Measurements from ENCODE around the gene AGAP2.

Gene AGAP2

GRCh38 chr12:57732726-57733593 is 5.6 kb downstream of the AGAP2 start:
- DNase-seq (ENCODE audit: low spot score) = no peak
- TF ChIP-seq, protein P1, sequence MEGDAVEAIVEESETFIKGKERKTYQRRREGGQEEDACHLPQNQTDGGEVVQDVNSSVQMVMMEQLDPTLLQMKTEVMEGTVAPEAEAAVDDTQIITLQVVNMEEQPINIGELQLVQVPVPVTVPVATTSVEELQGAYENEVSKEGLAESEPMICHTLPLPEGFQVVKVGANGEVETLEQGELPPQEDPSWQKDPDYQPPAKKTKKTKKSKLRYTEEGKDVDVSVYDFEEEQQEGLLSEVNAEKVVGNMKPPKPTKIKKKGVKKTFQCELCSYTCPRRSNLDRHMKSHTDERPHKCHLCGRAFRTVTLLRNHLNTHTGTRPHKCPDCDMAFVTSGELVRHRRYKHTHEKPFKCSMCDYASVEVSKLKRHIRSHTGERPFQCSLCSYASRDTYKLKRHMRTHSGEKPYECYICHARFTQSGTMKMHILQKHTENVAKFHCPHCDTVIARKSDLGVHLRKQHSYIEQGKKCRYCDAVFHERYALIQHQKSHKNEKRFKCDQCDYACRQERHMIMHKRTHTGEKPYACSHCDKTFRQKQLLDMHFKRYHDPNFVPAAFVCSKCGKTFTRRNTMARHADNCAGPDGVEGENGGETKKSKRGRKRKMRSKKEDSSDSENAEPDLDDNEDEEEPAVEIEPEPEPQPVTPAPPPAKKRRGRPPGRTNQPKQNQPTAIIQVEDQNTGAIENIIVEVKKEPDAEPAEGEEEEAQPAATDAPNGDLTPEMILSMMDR (IDR thresholded peaks at IDR 0.05; ENCODE audit: extremely low read depth, missing control alignments) = no peak

DNA sequence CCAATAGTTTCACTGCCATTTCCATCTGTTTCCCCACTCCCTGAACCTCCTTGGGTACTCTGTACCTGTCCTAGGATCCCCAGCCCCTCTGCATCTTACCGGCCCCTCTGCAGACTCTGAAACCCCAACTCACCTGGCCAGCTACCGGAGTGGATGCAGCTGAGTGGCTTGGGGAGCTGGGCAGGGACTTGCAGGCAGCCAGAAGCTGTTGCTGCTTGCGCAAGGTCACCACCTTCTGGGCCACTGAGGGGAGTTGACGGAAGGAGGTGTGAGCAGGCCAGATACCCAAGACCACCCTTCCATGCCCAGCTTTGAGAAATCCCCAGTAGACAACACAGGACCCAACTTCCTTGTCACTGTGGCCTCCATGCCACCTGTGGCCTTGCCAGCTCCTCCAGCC is 6.3 kb downstream of the AGAP2 start:
- TF ChIP-seq, protein P1 (IDR thresholded peaks at IDR 0.05; ENCODE audit: extremely low read depth, missing control alignments) = no peak
- no peak for DNase-seq (ENCODE audit: low spot score)

DNA sequence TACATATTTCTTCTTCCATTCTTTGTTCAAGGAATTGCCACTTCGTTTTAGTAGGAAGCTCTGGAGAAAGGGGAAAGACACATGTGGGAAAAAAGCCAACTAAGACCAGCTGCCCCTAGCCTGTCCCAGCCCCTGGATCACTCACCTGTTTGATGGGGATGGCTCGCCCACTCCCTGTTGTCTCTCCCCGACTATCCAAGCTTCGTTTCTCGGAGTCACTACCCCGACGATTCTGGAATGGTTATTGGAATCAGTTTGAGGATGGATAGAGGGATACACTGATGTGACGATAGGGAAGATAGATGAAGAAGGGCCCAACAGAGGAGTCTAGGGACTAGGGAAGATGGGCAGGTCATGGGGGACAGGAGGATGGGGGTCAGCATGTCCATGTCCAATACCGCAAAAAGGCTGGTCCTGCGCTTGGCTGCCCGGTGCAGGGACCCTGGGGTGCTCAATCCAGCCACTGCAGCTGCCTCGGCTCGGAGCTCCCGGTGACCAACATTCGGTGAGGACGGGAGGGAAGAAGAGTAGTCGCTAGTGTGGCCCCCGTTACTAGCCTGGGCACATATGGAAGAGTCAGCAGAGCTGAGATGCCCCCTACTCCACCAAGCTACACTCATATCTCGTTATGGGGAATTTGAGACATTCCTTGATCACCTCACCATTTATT is 7.0 kb downstream of the AGAP2 start:
- TF ChIP-seq, protein P1 (IDR thresholded peaks at IDR 0.05; ENCODE audit: extremely low read depth, missing control alignments) = no peak
- DNase-seq (ENCODE audit: low spot score) = no peak

DNA sequence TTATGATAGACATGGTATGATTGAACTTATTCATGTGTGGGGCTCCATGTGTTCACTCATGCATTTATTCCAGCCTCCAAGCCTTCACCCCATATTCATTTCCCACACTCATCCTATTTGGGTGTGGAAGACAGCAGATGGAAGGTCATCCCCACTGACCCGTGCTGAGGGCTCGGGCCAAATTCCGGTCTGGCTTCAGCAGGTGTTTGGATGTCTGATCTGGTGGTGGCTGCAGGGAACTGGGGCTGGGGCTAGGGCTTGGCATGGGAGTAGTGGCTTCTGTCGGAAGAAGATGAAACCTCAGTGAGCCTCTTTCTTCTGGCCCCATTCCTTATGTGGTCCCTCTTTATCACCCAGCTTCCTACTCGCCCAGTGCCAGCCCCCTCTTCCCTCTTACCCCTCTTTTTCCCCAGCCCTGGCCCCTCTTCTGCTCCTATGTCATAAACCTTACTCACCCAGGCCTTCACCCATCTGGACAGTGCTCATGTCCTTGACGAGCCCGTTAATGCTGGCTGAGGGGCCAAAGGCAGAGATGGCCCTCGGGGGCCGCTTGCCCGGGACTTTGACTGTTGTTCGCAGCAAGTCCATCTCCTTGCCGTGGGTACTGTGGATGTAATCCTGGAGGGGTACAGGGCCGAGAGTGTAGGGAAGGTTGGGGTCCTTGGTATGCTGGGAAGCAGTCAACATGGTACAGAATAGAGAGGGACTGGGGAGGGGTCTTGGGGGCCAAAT is 8.0 kb downstream of the AGAP2 start:
- TF ChIP-seq, protein P1 (IDR thresholded peaks at IDR 0.05; ENCODE audit: extremely low read depth, missing control alignments) = no peak
- DNase-seq (ENCODE audit: low spot score) = no peak

DNA sequence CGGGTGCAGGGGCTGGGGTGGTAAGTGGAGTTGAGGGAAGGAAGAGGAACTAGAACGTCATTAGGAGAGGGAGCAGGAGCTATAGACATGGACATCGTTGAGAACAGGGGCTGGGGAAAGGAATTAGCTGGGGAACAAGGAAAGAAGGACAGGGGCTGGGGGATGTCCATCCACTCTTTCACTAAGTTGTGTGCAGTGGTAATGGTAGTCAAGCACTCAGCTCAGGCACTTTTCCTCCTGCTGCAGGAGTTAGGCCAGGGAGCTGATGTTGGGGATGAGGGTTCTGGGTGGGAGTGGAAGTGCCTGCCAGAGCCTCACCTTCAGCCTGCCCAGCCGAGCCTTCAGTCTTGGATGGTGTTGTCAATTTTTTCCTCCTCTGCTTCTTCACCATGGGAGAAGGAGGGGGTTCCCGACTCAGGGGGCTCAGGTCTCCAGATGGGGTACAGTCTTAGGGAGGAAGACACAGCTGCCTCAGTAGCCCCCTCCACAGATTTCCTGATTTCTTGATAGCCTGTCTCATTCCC is 9.2 kb downstream of the AGAP2 start:
- peak; percentile 13 for DNase-seq (ENCODE audit: low spot score)
- TF ChIP-seq, protein P1 (IDR thresholded peaks at IDR 0.05; ENCODE audit: extremely low read depth, missing control alignments) = no peak

- TF ChIP-seq, protein P1 (IDR thresholded peaks at IDR 0.05; ENCODE audit: extremely low read depth, missing control alignments) = no peak
Measured at GRCh38 chr12:57727758-57728395, 10.7 kb downstream of the AGAP2 start.

More at GRCh38 chr12:57727758-57728395, 10.7 kb downstream of the AGAP2 start:
- DNase-seq (ENCODE audit: low spot score) = no peak

Data from GM20000 (cell line).